Smooth muscle cell (in vitro differentiated cells): ENCODE results near the gene ACACB. TPM values are rescaled to one million over a fixed set of nuclear protein-coding genes. Genes with fewer than 3 reads are reported as not detected.

ENCODE experiments used
- DNase-seq: peaks from one replicate; lab custom pipeline; 2025; ENCODE audit not compliant: unreplicated experiment; lab: John Stamatoyannopoulos, UW
- H2AFZ ChIP-seq: fragments of 200-600 bp; sonication (generic); 2 replicates; pipeline ENCODE4 v1.6.0; 2016; ENCODE audit warnings: antibody characterized with exemption, low read depth, mild to moderate bottlenecking
- H3F3A ChIP-seq: fragments of 200-600 bp; sonication (generic); 2 replicates; pipeline ENCODE4 v1.6.0; 2017; ENCODE audit warnings: antibody characterized with exemption, low read depth
- H3K27ac ChIP-seq: fragments of 200-600 bp; sonication (generic); 2 replicates; pipeline ENCODE4 v1.5.1; 2016; ENCODE audit warnings: low read depth, mild to moderate bottlenecking
- H3K27me3 ChIP-seq: fragments of 200-600 bp; sonication (generic); 2 replicates; pipeline ENCODE4 v1.6.1; 2016; ENCODE audit warnings: low read depth, mild to moderate bottlenecking
- H3K36me3 ChIP-seq: fragments of 200-600 bp; sonication (generic); 2 replicates; pipeline ENCODE4 v1.5.1; 2016; ENCODE audit warnings: low read depth
- H3K4me1 ChIP-seq: fragments of 200-600 bp; sonication (generic); 2 replicates; pipeline ENCODE4 v1.5.1; 2016; ENCODE audit warnings: low read depth
- H3K4me2 ChIP-seq: fragments of 200-600 bp; sonication (generic); 2 replicates; pipeline ENCODE4 v1.6.0; 2016; ENCODE audit warnings: mild to moderate bottlenecking
- H3K4me3 ChIP-seq: fragments of 200-600 bp; sonication (generic); 2 replicates; pipeline ENCODE4 v1.5.1; 2016; ENCODE audit warnings: mild to moderate bottlenecking
- H3K79me2 ChIP-seq: fragments of 200-600 bp; sonication (generic); 2 replicates; pipeline ENCODE4 v1.6.0; 2016; ENCODE audit warnings: low read depth, mild to moderate bottlenecking
- H3K9ac ChIP-seq: fragments of 200-600 bp; sonication (generic); 2 replicates; pipeline ENCODE4 v1.6.0; 2016; ENCODE audit warnings: low read depth
- H3K9me3 ChIP-seq: fragments of 200-600 bp; sonication (generic); replicated peaks from 2 replicates; pipeline ENCODE4 v1.5.1; 2016; ENCODE audit warnings: low read depth
- H4K20me1 ChIP-seq: fragments of 200-600 bp; sonication (generic); 2 replicates; pipeline ENCODE4 v1.6.0; 2016; ENCODE audit warnings: low read depth
- CTCF ChIP-seq: fragments of 200-600 bp; sonication (generic); IDR thresholded peaks from 2 replicates; pipeline ENCODE4 v1.5.1; 2017; ENCODE audit warnings: borderline replicate concordance, mild to moderate bottlenecking, antibody characterized with exemption; ENCODE audit not compliant: insufficient read depth, poor library complexity, severe bottlenecking
- WGBS: methylation state at CpG from one replicate; pipeline ENCODE4 v1.1.7; 2016; ENCODE audit warnings: low lambda C conversion rate; 5-methylcytosine and 5-hydroxymethylcytosine counted together
- polyA plus RNA-seq: library from polyadenylated mRNA; unstranded; fragments of >200 nt; fragmentation: Nextera tagmentation; extraction: Ambion mirVana; gene quantifications from 2 replicates; pipeline ENCODE4 v1.2.1, GENCODE V29; 2016
- total RNA-seq: library from RNA; depleted of rRNA; stranded (reverse); fragments of >200 nt; gene quantifications from 2 replicates; pipeline ENCODE4 v1.2.3, GENCODE V29; 2014

ACACB gene
- total and polyA plus RNA-seq, 2 experiments from 2014 or later = 0.58 to 2.0 TPM

GRCh38 chr12:109275173-109275572 lies 158.8 kb downstream of the ACACB start:
- Histone ChIP-seq H3K4me3 (no peak overlapping the region), H4K20me1 (no peaks in the 10 kb centered on the region), H3K27ac (no peak overlapping the region), H3K79me2 (no peaks in the 10 kb centered on the region), H3K9ac (no peak overlapping the region), H3F3A (no peaks in the 10 kb centered on the region), H3K27me3 (peaks cover 20% of the 10 kb centered on the region), H3K4me2 (no peak overlapping the region), H3K9me3 (no peaks in the 10 kb centered on the region), H3K36me3 (no peaks in the 10 kb centered on the region), H3K4me1 (no peaks in the 10 kb centered on the region), H2AFZ (no peak overlapping the region)
- no peak for DNase-seq
- 82% methylated on average over 4 of the region's 4 CpGs for WGBS
- TF ChIP-seq CTCF = no peak

- no peaks in the 10 kb centered on the region for H3K4me1 ChIP-seq
- H3K79me2 ChIP-seq = no peaks in the 10 kb centered on the region
- H3K9me3 ChIP-seq = no peaks in the 10 kb centered on the region
- WGBS = 91% methylated on average over 5 of the region's 5 CpGs
- peaks cover 19% of the 10 kb centered on the region for H3K27me3 ChIP-seq
- H3K9ac ChIP-seq = no peak overlapping the region
- no peak overlapping the region for H2AFZ ChIP-seq
- no peak for TF ChIP-seq CTCF
- no peaks in the 10 kb centered on the region for H4K20me1 ChIP-seq
- H3F3A ChIP-seq = no peaks in the 10 kb centered on the region
- H3K4me3 ChIP-seq = no peak overlapping the region
- DNase-seq = no peak
- no peak overlapping the region for H3K27ac ChIP-seq
- no peak overlapping the region for H3K4me2 ChIP-seq
- H3K36me3 ChIP-seq = no peaks in the 10 kb centered on the region
Observed at GRCh38 chr12:109276160-109276559, 159.8 kb downstream of the ACACB start.

DNA sequence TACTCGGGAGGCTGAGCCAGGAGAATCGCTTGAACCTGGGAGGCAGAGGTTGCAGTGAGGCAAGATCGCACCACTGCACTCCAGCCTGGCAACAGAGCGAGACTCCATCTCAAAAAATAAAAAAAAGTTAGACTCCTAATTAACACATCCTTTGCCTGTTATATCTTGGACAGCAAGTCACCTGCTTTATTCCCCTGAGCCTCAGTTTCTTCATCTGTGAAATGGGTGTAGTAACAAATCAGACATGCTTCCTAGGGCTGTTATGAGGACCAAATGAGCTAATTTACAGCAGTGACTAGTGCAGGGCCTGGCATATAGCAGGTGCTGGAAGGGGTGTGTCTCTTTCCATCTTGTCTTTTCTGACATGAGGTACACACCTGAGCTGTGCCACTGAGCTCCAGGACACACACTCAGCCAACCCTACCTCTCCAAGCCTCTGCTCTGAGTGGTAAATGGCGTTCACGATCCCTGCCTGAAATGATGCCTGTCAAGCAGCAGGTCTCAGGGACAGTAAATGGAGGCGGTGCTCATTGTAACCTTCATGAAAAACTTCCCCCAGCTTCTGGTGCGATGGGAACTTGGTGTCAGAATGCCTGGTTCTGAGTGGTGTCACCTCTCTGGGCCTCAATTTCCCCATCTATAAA lies 161.0 kb downstream of the ACACB start:
- peaks cover 13% of the 10 kb centered on the region for H3K27me3 ChIP-seq
- TF ChIP-seq CTCF = no peak
- H3K79me2 ChIP-seq = no peaks in the 10 kb centered on the region
- H3K9me3 ChIP-seq = no peaks in the 10 kb centered on the region
- H3K9ac ChIP-seq = no peak overlapping the region
- 97% methylated on average over 8 of the region's 8 CpGs for WGBS
- H2AFZ ChIP-seq = no peak overlapping the region
- H3F3A ChIP-seq = no peaks in the 10 kb centered on the region
- no peak overlapping the region for H3K4me3 ChIP-seq
- no peaks in the 10 kb centered on the region for H4K20me1 ChIP-seq
- H3K4me2 ChIP-seq = no peak overlapping the region
- no peaks in the 10 kb centered on the region for H3K4me1 ChIP-seq
- no peak overlapping the region for H3K27ac ChIP-seq
- H3K36me3 ChIP-seq = no peaks in the 10 kb centered on the region
- no peak for DNase-seq
